Activated CD8-positive, alpha-beta memory T cell treated with anti-CD3 and anti-CD28 coated beads for 48 hours (primary cell): ENCODE data around the gene POLR2E.

Experiments
- DNase-seq, 3 experiments: peaks; one replicate each; pipeline ENCODE4 v3.0.0-alpha.2; 2020; ENCODE audit warnings: low read depth in 2 of 3, low spot score in 2 of 3

Gene POLR2E

GRCh38 chr19:1082165-1082927 lies 12.8 kb downstream of the POLR2E start:
- DNase-seq, result peak in 1 of 3 experiments; percentile 57

- no peak for DNase-seq
Measured at GRCh38 chr19:1081301-1082164, 13.6 kb downstream of the POLR2E start.

GRCh38 chr19:1080360-1081161 lies 14.6 kb downstream of the POLR2E start:
- DNase-seq, result no peak

GRCh38 chr19:1079566-1080111 lies 15.5 kb downstream of the POLR2E start:
- no peak for DNase-seq

GRCh38 chr19:1076951-1077350 lies 18.2 kb downstream of the POLR2E start:
- peak in 2 of 3 experiments; percentile 65 to 75 for DNase-seq

- no peak for DNase-seq
Measured at GRCh38 chr19:1076046-1076386, 19.2 kb downstream of the POLR2E start.

- peak in 2 of 3 experiments; percentile 62 to 67 for DNase-seq
Measured at GRCh38 chr19:1074544-1075283, 20.5 kb downstream of the POLR2E start.

- no peak for DNase-seq
Measured at GRCh38 chr19:1073956-1074517, 21.1 kb downstream of the POLR2E start.

- DNase-seq, result no peak
Measured at GRCh38 chr19:1073063-1073955, 21.9 kb downstream of the POLR2E start.

GRCh38 chr19:1072371-1073015 lies 22.7 kb downstream of the POLR2E start:
- no peak for DNase-seq

- no peak for DNase-seq
Measured at GRCh38 chr19:1070931-1071791, 24.0 kb downstream of the POLR2E start.

- DNase-seq, result no peak
Measured at GRCh38 chr19:1070576-1070930, 24.6 kb downstream of the POLR2E start.

GRCh38 chr19:1069009-1069779 lies 26.0 kb downstream of the POLR2E start:
- no peak for DNase-seq

- DNase-seq, result no peak
Measured at GRCh38 chr19:1068009-1069001, 26.9 kb downstream of the POLR2E start.

- DNase-seq, result no peak
Measured at GRCh38 chr19:1067341-1067957, 27.7 kb downstream of the POLR2E start.
